ENCODE data around the gene TAPT1. TPM values are rescaled to one million over a fixed set of nuclear protein-coding genes. Genes with fewer than 3 reads are reported as not detected.

TAPT1 gene
- total RNA-seq, 1 donor from 2014 or later = 25.3 TPM

DNA sequence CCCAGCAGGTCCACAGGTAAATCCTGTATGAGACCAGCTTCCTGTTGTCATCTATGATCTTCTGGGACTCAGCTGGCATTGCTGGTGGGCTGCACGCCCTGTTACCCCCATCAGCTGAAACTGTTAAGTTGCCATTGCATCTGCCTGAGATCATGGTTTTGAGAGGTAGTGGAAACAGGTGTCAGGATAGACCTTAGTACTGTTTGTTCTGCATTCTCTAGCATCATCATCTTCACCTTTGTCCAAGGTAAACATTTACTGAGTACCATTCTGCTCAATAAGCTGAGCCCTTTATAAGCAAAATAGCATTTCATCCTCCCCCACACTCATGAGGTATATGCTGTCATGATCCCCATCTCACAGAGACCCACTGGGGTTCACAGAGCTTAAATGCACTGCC lies 99.6 kb downstream of the TAPT1 start:
- TF ChIP-seq, protein P1, sequence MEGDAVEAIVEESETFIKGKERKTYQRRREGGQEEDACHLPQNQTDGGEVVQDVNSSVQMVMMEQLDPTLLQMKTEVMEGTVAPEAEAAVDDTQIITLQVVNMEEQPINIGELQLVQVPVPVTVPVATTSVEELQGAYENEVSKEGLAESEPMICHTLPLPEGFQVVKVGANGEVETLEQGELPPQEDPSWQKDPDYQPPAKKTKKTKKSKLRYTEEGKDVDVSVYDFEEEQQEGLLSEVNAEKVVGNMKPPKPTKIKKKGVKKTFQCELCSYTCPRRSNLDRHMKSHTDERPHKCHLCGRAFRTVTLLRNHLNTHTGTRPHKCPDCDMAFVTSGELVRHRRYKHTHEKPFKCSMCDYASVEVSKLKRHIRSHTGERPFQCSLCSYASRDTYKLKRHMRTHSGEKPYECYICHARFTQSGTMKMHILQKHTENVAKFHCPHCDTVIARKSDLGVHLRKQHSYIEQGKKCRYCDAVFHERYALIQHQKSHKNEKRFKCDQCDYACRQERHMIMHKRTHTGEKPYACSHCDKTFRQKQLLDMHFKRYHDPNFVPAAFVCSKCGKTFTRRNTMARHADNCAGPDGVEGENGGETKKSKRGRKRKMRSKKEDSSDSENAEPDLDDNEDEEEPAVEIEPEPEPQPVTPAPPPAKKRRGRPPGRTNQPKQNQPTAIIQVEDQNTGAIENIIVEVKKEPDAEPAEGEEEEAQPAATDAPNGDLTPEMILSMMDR (IDR thresholded peaks at IDR 0.05; ENCODE audit: insufficient read depth, low read depth, low read length) = no peak
- no peak for TF ChIP-seq EZH2 (IDR thresholded peaks at IDR 0.05; ENCODE audit: insufficient read depth, low read length)
- Histone ChIP-seq H3K79me2 (ENCODE audit: insufficient read depth, low read length) (no peaks in the 10 kb centered on the region), H3K9ac (ENCODE audit: low read length) (no peak overlapping the region), H3K27ac (ENCODE audit: low read depth, low read length) (no peak overlapping the region), H3K9me3 (ENCODE audit: insufficient read depth, low read depth, low read length) (no peaks in the 10 kb centered on the region), H3K4me1 (ENCODE audit: insufficient read depth, low read length) (no peaks in the 10 kb centered on the region), H3K4me3 (ENCODE audit: insufficient read depth, low read depth, low read length) (no peak overlapping the region), H3K27me3 (ENCODE audit: insufficient read depth, low read length) (peaks cover 6% of the 10 kb centered on the region), H3K4me2 (ENCODE audit: low read length) (no peak overlapping the region), H2AFZ (ENCODE audit: low read depth, low read length) (no peak overlapping the region), H3K36me3 (ENCODE audit: insufficient read depth, low read length) (no peaks in the 10 kb centered on the region), H4K20me1 (ENCODE audit: insufficient read depth, low read length) (no peaks in the 10 kb centered on the region)
- Mint-ChIP-seq H3K27ac (ENCODE audit: unreplicated experiment) (no peak overlapping the region), H3K4me3 (ENCODE audit: unreplicated experiment) (no peak overlapping the region), H3K27me3 (ENCODE audit: low read depth, unreplicated experiment) (peaks cover 7% of the 10 kb centered on the region), H3K9me3 (ENCODE audit: unreplicated experiment) (peaks cover 3% of the 10 kb centered on the region), H3K36me3 (ENCODE audit: low read depth, unreplicated experiment) (no peaks in the 10 kb centered on the region), H3K4me1 (ENCODE audit: low read depth, unreplicated experiment) (peaks cover 2% of the 10 kb centered on the region)
- DNase-seq (ENCODE audit: low read depth) (no peak), FAIRE-seq (no peak)

DNA sequence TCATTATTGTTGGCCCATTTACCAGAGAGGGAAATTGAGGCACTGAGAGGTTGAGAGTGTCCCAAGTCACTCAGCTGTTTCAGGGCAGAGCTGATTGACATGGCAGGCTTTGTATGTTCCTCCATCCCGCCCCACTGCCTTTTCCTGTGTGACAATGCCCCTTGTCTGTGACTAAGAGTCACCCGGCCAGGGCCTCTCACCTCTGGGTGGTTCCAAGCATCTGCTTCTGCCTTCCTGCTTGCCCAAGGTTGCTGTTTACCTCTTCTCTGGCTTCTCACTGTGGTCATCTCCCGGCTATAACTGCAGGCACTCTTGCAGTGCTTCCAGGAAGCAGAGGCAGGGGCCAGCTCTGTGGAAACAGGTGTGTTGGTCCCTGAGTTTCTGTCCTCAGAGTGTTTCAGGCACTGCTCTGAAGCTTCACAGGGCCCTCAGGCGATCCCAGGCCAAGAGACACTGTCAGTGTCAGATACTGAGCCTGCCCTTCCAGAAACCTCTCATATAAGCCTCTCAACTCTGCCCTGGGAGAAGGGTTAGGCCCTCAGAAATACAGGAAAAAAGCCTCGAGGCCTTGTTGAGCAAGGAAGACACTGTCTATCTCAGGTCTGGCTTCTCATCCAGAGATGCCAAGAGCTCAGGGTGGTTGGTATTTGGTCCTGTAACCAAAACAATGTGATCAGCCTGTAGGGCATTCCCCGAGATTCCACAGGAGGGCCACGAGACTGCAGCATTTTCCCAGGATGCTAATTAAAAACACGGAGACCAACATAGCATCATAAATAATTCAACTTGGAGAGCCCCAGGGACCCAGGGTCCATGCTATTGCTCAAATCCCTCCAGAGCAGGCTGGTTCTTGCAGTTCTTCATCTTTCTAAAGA lies 100.5 kb downstream of the TAPT1 start:
- FAIRE-seq (no peak), DNase-seq (ENCODE audit: low read depth) (no peak)
- H3K9me3 ChIP-seq (ENCODE audit: insufficient read depth, low read depth, low read length) = no peaks in the 10 kb centered on the region
- no peaks in the 10 kb centered on the region for H3K36me3 Mint-ChIP-seq (ENCODE audit: low read depth, unreplicated experiment)
- H3K4me3 Mint-ChIP-seq (ENCODE audit: unreplicated experiment) = no peak overlapping the region
- H2AFZ ChIP-seq (ENCODE audit: low read depth, low read length) = no peak overlapping the region
- H3K27me3 ChIP-seq (ENCODE audit: insufficient read depth, low read length) = peaks cover 6% of the 10 kb centered on the region
- H3K27ac Mint-ChIP-seq (ENCODE audit: unreplicated experiment) = no peak overlapping the region
- H3K4me2 ChIP-seq (ENCODE audit: low read length) = no peak overlapping the region
- H3K27ac ChIP-seq (ENCODE audit: low read depth, low read length) = no peak overlapping the region
- H3K9ac ChIP-seq (ENCODE audit: low read length) = no peak overlapping the region
- peaks cover 2% of the 10 kb centered on the region for H3K4me1 Mint-ChIP-seq (ENCODE audit: low read depth, unreplicated experiment)
- no peak overlapping the region for H3K4me3 ChIP-seq (ENCODE audit: insufficient read depth, low read depth, low read length)
- no peaks in the 10 kb centered on the region for H3K79me2 ChIP-seq (ENCODE audit: insufficient read depth, low read length)
- H3K4me1 ChIP-seq (ENCODE audit: insufficient read depth, low read length) = no peaks in the 10 kb centered on the region
- no peaks in the 10 kb centered on the region for H4K20me1 ChIP-seq (ENCODE audit: insufficient read depth, low read length)
- TF ChIP-seq, protein P1 (IDR thresholded peaks at IDR 0.05; ENCODE audit: insufficient read depth, low read depth, low read length) = no peak
- TF ChIP-seq EZH2 (IDR thresholded peaks at IDR 0.05; ENCODE audit: insufficient read depth, low read length) = no peak
- peaks cover 3% of the 10 kb centered on the region for H3K9me3 Mint-ChIP-seq (ENCODE audit: unreplicated experiment)
- H3K36me3 ChIP-seq (ENCODE audit: insufficient read depth, low read length) = no peaks in the 10 kb centered on the region
- H3K27me3 Mint-ChIP-seq (ENCODE audit: low read depth, unreplicated experiment) = peaks cover 9% of the 10 kb centered on the region

DNA sequence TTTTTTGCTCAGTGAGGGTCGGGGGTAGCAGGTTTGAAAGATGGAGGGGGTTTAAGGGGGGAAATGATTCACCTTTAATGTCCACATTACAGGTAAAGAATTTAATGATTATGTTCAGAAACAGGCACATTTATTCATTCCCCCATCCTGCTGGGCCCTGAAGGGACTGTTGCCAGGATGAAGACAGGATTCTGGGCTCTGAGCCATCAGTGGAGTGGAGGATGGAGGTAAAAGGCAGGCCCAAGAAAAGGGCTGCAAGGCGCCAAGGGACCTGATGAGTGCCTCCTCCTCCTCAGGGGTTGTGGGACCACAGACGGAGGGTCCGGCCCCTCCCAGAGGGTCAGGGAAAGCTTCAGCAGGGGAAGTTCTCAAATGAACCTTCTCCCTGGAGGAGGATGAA lies 102.0 kb downstream of the TAPT1 start:
- Mint-ChIP-seq H3K4me3 (ENCODE audit: unreplicated experiment) (no peak overlapping the region), H3K4me1 (ENCODE audit: low read depth, unreplicated experiment) (peaks cover 2% of the 10 kb centered on the region)
- FAIRE-seq = no peak

More for the DNA sequence above, 102.0 kb downstream of the TAPT1 start:
- no peaks in the 10 kb centered on the region for H3K79me2 ChIP-seq (ENCODE audit: insufficient read depth, low read length)
- H3K4me3 ChIP-seq (ENCODE audit: insufficient read depth, low read depth, low read length) = no peak overlapping the region
- H2AFZ ChIP-seq (ENCODE audit: low read depth, low read length) = no peak overlapping the region
- no peaks in the 10 kb centered on the region for H4K20me1 ChIP-seq (ENCODE audit: insufficient read depth, low read length)
- H3K9me3 ChIP-seq (ENCODE audit: insufficient read depth, low read depth, low read length) = no peaks in the 10 kb centered on the region
- peaks cover 6% of the 10 kb centered on the region for H3K27me3 ChIP-seq (ENCODE audit: insufficient read depth, low read length)
- Mint-ChIP-seq H3K9me3 (ENCODE audit: unreplicated experiment) (peaks cover 9% of the 10 kb centered on the region), H3K36me3 (ENCODE audit: low read depth, unreplicated experiment) (peaks cover 2% of the 10 kb centered on the region), H3K27me3 (ENCODE audit: low read depth, unreplicated experiment) (peaks cover 14% of the 10 kb centered on the region), H3K27ac (ENCODE audit: unreplicated experiment) (no peak overlapping the region)
- no peak for TF ChIP-seq EZH2 (IDR thresholded peaks at IDR 0.05; ENCODE audit: insufficient read depth, low read length)
- TF ChIP-seq, protein P1 (IDR thresholded peaks at IDR 0.05; ENCODE audit: insufficient read depth, low read depth, low read length) = no peak
- H3K9ac ChIP-seq (ENCODE audit: low read length) = no peak overlapping the region
- DNase-seq (ENCODE audit: low read depth) = no peak
- no peak overlapping the region for H3K27ac ChIP-seq (ENCODE audit: low read depth, low read length)
- no peak overlapping the region for H3K4me2 ChIP-seq (ENCODE audit: low read length)
- H3K4me1 ChIP-seq (ENCODE audit: insufficient read depth, low read length) = no peaks in the 10 kb centered on the region
- no peaks in the 10 kb centered on the region for H3K36me3 ChIP-seq (ENCODE audit: insufficient read depth, low read length)
